PC-3 (cell line): ENCODE results near the gene GPC5. TPM values are rescaled to one million over a fixed set of nuclear protein-coding genes. Genes with fewer than 3 reads are reported as not detected.

ENCODE experiments used
- ATAC-seq: fragments of 200-7000 bp; cut with Tn5 transposase; 2 replicates; pipeline ENCODE4 v1.9.1; 2020; ENCODE audit warnings: mild to moderate bottlenecking, moderate library complexity
- BruUV-seq: library from RNA; stranded (reverse); fragments of 400-500 nt; replicated peaks from 2 replicates; lab custom pipeline; 2021; lab: Mats Ljungman, UMichigan
- CTCF ChIA-PET: fragments of 300-600 bp; sonication (Branson Sonifier 250); formaldehyde crosslinking; loops from one replicate; lab custom pipeline; 2022; ENCODE audit warnings: antibody characterized with exemption; lab: Charles Lee
- POLR2A ChIA-PET: fragments of 300-600 bp; sonication (Branson Sonifier 250); formaldehyde crosslinking; loops from one replicate; lab custom pipeline; 2022; ENCODE audit warnings: antibody characterized with exemption; ENCODE audit not compliant: unreplicated experiment; lab: Charles Lee
- DNase-seq: peaks from one replicate; pipeline ENCODE4 v3.0.0-alpha.2; 2015
- H2AFZ ChIP-seq: fragments of 300-600 bp; sonication (generic); 2 replicates; pipeline ENCODE4 v1.6.0; 2016; ENCODE audit warnings: antibody characterized with exemption, low read length
- H3F3A ChIP-seq: fragments of 300-600 bp; sonication (generic); one replicate; pipeline ENCODE4 v1.6.0; 2017; ENCODE audit warnings: antibody characterized with exemption, low read length, control low read depth, mild to moderate bottlenecking; ENCODE audit not compliant: unreplicated experiment
- H3K27ac ChIP-seq: fragments of 300-600 bp; sonication (generic); 2 replicates; pipeline ENCODE4 v1.5.1; 2016; ENCODE audit warnings: mild to moderate bottlenecking, low read length
- H3K27me3 ChIP-seq: fragments of 300-600 bp; sonication (generic); 2 replicates; pipeline ENCODE4 v1.6.1; 2016; ENCODE audit warnings: low read length, mixed read lengths
- H3K36me3 ChIP-seq: fragments of 300-600 bp; sonication (generic); 2 replicates; pipeline ENCODE4 v1.6.1; 2016; ENCODE audit warnings: low read depth, mixed run types, low read length, mixed read lengths
- H3K4me1 ChIP-seq: fragments of 300-600 bp; sonication (generic); 2 replicates; pipeline ENCODE4 v1.5.1; 2016; ENCODE audit warnings: low read length; ENCODE audit not compliant: insufficient read depth
- H3K4me2 ChIP-seq: fragments of 300-600 bp; sonication (generic); 2 replicates; pipeline ENCODE4 v1.6.0; 2016; ENCODE audit warnings: low read length
- H3K4me3 ChIP-seq: fragments of 300-600 bp; sonication (generic); 2 replicates; pipeline ENCODE4 v1.5.1; 2016; ENCODE audit warnings: mild to moderate bottlenecking, low read length, mixed read lengths
- H3K79me2 ChIP-seq: fragments of 300-600 bp; sonication (generic); 2 replicates; pipeline ENCODE4 v1.6.1; 2017; ENCODE audit warnings: low read length, mixed read lengths
- H3K9ac ChIP-seq: fragments of 300-600 bp; sonication (generic); 2 replicates; pipeline ENCODE4 v1.6.0; 2016; ENCODE audit warnings: mild to moderate bottlenecking, low read length
- H3K9me2 ChIP-seq: fragments of 300-600 bp; sonication (generic); replicated peaks from 2 replicates; pipeline ENCODE4 v1.6.1; 2016; ENCODE audit warnings: mixed run types, low read length, mixed read lengths
- H3K9me3 ChIP-seq: fragments of 300-600 bp; sonication (generic); 2 replicates; pipeline ENCODE4 v1.6.1; 2016; ENCODE audit warnings: low read length, mixed read lengths
- H4K20me1 ChIP-seq: fragments of 300-600 bp; sonication (generic); 2 replicates; pipeline ENCODE4 v1.6.1; 2016; ENCODE audit warnings: low read length, mixed read lengths
- CTCF ChIP-seq: fragments of 300-600 bp; sonication (generic); conservative IDR thresholded peaks from 2 replicates; pipeline ENCODE4 v1.5.1; 2017; ENCODE audit warnings: antibody characterized with exemption, low read depth, mild to moderate bottlenecking, low read length
- EZH2 ChIP-seq: fragments of 300-600 bp; sonication (generic); IDR thresholded peaks from one replicate; pipeline ENCODE4 v1.6.1; 2017; ENCODE audit warnings: antibody characterized with exemption, mild to moderate bottlenecking, low read length; ENCODE audit not compliant: unreplicated experiment
- EZH2phosphoT487 ChIP-seq: fragments of 300-600 bp; sonication (generic); IDR thresholded peaks from 2 replicates; pipeline ENCODE4 v1.6.1; 2018; ENCODE audit warnings: mild to moderate bottlenecking, antibody characterized with exemption, low read length, borderline replicate concordance
- intact Hi-C: fragments of 100-400 bp; cut with micrococcal nuclease; formaldehyde crosslinking; loops from 2 replicates; pipeline ENCODE4 v1.9.0; 2023
- total RNA-seq: library from RNA; depleted of rRNA; stranded (reverse); fragments of >200 nt; gene quantifications from 2 replicates; pipeline ENCODE4 v1.2.3, GENCODE V29; 2014

Gene GPC5
- total RNA-seq, 1 experiment from 2014 or later = not detected

GRCh38 chr13:92658293-92658692, 1259.9 kb downstream of the GPC5 start:
- CTCF ChIA-PET = no interaction called here
- DNase-seq (no peak), ATAC-seq (no peak)
- Histone ChIP-seq H3F3A (no peaks in the 10 kb centered on the region), H3K9me3 (no peaks in the 10 kb centered on the region), H3K27ac (no peak overlapping the region), H3K9ac (no peak overlapping the region), H3K4me2 (no peak overlapping the region), H3K79me2 (no peaks in the 10 kb centered on the region), H3K4me1 (no peaks in the 10 kb centered on the region), H4K20me1 (no peaks in the 10 kb centered on the region), H3K27me3 (no peaks in the 10 kb centered on the region), H3K4me3 (no peak overlapping the region), H3K9me2 (no peaks in the 10 kb centered on the region), H3K36me3 (no peaks in the 10 kb centered on the region), H2AFZ (no peak overlapping the region)
- intact Hi-C loops = no loop called here
- TF ChIP-seq EZH2phosphoT487 = no peak
- TF ChIP-seq EZH2 = no peak
- TF ChIP-seq CTCF = no peak
- BruUV-seq = no TSS peak
- POLR2A ChIA-PET = no interaction called here

- Histone ChIP-seq H3K9ac (no peak overlapping the region), H3K4me1 (no peaks in the 10 kb centered on the region), H3K36me3 (no peaks in the 10 kb centered on the region), H3K79me2 (no peaks in the 10 kb centered on the region), H3K4me2 (no peak overlapping the region), H3K9me2 (no peaks in the 10 kb centered on the region), H2AFZ (no peak overlapping the region), H3K4me3 (no peak overlapping the region), H3K27ac (no peak overlapping the region), H3K9me3 (no peaks in the 10 kb centered on the region), H3F3A (no peaks in the 10 kb centered on the region), H3K27me3 (no peaks in the 10 kb centered on the region), H4K20me1 (no peaks in the 10 kb centered on the region)
- intact Hi-C loops = no loop called here
- DNase-seq (no peak), ATAC-seq (no peak)
- ChIA-PET POLR2A (no interaction called here), CTCF (no interaction called here)
- no peak for TF ChIP-seq EZH2phosphoT487
- TF ChIP-seq CTCF = no peak
- no peak for TF ChIP-seq EZH2
- BruUV-seq = no TSS peak
These were observed 1263.0 kb downstream of the GPC5 start for GRCh38 chr13:92661406-92661805.

- Histone ChIP-seq H3K9me3 (no peaks in the 10 kb centered on the region), H3K9me2 (no peaks in the 10 kb centered on the region), H3K9ac (no peak overlapping the region), H3K36me3 (no peaks in the 10 kb centered on the region), H3F3A (no peaks in the 10 kb centered on the region), H2AFZ (no peak overlapping the region), H3K27ac (no peak overlapping the region), H3K4me2 (no peak overlapping the region), H3K4me3 (no peak overlapping the region), H4K20me1 (no peaks in the 10 kb centered on the region), H3K27me3 (no peaks in the 10 kb centered on the region), H3K79me2 (no peaks in the 10 kb centered on the region), H3K4me1 (no peaks in the 10 kb centered on the region)
- ChIA-PET POLR2A (no interaction called here), CTCF (no interaction called here)
- intact Hi-C loops = no loop called here
- TF ChIP-seq CTCF (no peak), EZH2 (no peak), EZH2phosphoT487 (no peak)
- DNase-seq (no peak), ATAC-seq (no peak)
- no TSS peak for BruUV-seq
These were observed 1269.7 kb downstream of the GPC5 start for GRCh38 chr13:92668157-92668556.
